Spleen (tissue), 11 donors: Measurements from ENCODE around the gene TTC14. TPM values are rescaled to one million over a fixed set of nuclear protein-coding genes. Genes with fewer than 3 reads are reported as not detected.
"Not testable (repeated sequence)": the region's sequence is repeated elsewhere in the genome, so short reads cannot be mapped to it uniquely, and the experiment has no call there.

ENCODE experiments used
- DNase-seq: peaks from one replicate; pipeline ENCODE4 v3.0.0-alpha.2; 2020
- H3K27ac ChIP-seq, 8 donors: fragments of 200-600 bp; sonication (generic) in 7 of 8; 1 replicate in 4 of 8; 2 replicates in 4 of 8; pipeline versions ENCODE4 v1.5.0 to v1.8.0; 2016 to 2021; ENCODE audit warnings: inconsistent platforms in 4 of 8, mild to moderate bottlenecking in 4 of 8, moderate library complexity in 1 of 8
- H3K27me3 ChIP-seq, 7 donors: fragments of 200-600 bp; sonication (generic) in 6 of 7; replicated peaks in 1 of 7; 1 replicate in 4 of 7; 2 replicates in 3 of 7; pipeline versions ENCODE4 v1.5.0 to v1.8.0; 2016 to 2021; ENCODE audit warnings: inconsistent platforms in 3 of 7, mild to moderate bottlenecking in 1 of 7
- H3K36me3 ChIP-seq, 6 donors: fragments of 200-600 bp; sonication (generic) in 5 of 6; 1 replicate in 4 of 6; 2 replicates in 2 of 6; pipeline versions ENCODE4 v1.5.0 to v1.8.0; 2016 to 2021; ENCODE audit warnings: inconsistent platforms in 2 of 6
- H3K4me1 ChIP-seq, 6 donors: fragments of 200-600 bp; sonication (generic) in 5 of 6; 1 replicate in 3 of 6; 2 replicates in 3 of 6; pipeline versions ENCODE4 v1.5.0 to v1.8.0; 2016 to 2021; ENCODE audit warnings: inconsistent platforms in 3 of 6
- H3K4me3 ChIP-seq, 8 donors: fragments of 200-600 bp; sonication (generic) in 7 of 8; 1 replicate in 4 of 8; 2 replicates in 4 of 8; pipeline versions ENCODE4 v1.5.0 to v1.8.0; 2016 to 2021; ENCODE audit warnings: inconsistent platforms in 4 of 8, mild to moderate bottlenecking in 4 of 8, moderate library complexity in 2 of 8
- H3K9me3 ChIP-seq, 8 donors: fragments of 200-600 bp; sonication (generic) in 7 of 8; 1 replicate in 4 of 8; 2 replicates in 4 of 8; pipeline versions ENCODE4 v1.5.0 to v1.8.0; 2016 to 2021; ENCODE audit warnings: inconsistent platforms in 4 of 8
- POLR2A ChIP-seq, 3 donors: fragments of 450-650 bp; IDR thresholded peaks; one replicate each; pipeline ENCODE4 v1.5.1; 2017; ENCODE audit warnings: antibody characterized with exemption in 3 of 3, mild to moderate bottlenecking in 1 of 3
- POLR2AphosphoS5 ChIP-seq, 3 donors: sonication (generic); formaldehyde crosslinking; IDR thresholded peaks; one replicate each; pipeline ENCODE4 v1.5.1; 2017; ENCODE audit warnings: antibody characterized with exemption in 3 of 3
- WGBS, 5 donors: extraction: QIAGEN DNeasy Blood & Tissue Kit in 3 of 5; methylation state at CpG; one replicate each; pipeline versions ENCODE4 v1.1.5 to v1.1.7; 2013 to 2018; 5-methylcytosine and 5-hydroxymethylcytosine counted together
- intact Hi-C: fragments of 100-400 bp; cut with DNase I; formaldehyde crosslinking; loops from one replicate; pipeline ENCODE4 v1.15.0; 2023; ENCODE audit warnings: low total_unique reads
- polyA plus RNA-seq, 3 donors: library from polyadenylated mRNA; stranded (reverse); fragments of 200-250 nt; gene quantifications; one replicate each; pipeline ENCODE4 v1.2.1, GENCODE V29; 2013
- total RNA-seq, 7 donors: library from RNA; depleted of rRNA in 3 of 7; stranded (reverse); fragments of >200 nt in 3 of 7; fragmentation: NEBNext Ultra II Directional in 4 of 7; extraction: Animal tissue kit (Norgen Biotek cat#: 25700) in 4 of 7; gene quantifications; one replicate each; pipeline versions ENCODE4 v1.1.0 to v1.2.1, GENCODE V29; 2016 to 2021
- TF ChIP-seq, protein P1 (sequence below), 11 experiments: fragments of 200-600 bp in 7 of 11; fragments of 450-650 bp in 4 of 11; sonication (generic) in 4 of 11; IDR thresholded peaks in 8 of 11; conservative IDR thresholded peaks in 3 of 11; 1 replicate in 7 of 11; 2 replicates in 4 of 11; pipeline versions ENCODE4 v1.4.0 to v1.8.0; 2016 to 2021; ENCODE audit warnings: antibody characterized with exemption in 11 of 11, inconsistent platforms in 4 of 11, mild to moderate bottlenecking in 1 of 11
- donor health status: healthy with polysubstance abuse.
- donor health status: DM: no; HTN: no; CAD: no; lungs with moderate emphysema.
- donor health status: DM: no; HTN: no; CAD: no.
- donor health status: Bipolar disorder and iron deficiency.
- donor health status: healthy.
- donor health status: DM: no; HTN: no; CAD: no.
- donor health status: DM: yes; HTN: yes; CAD: no.

Gene TTC14
- total and polyA plus RNA-seq, 10 donors, result 23.8 to 101 (median 66.7) TPM

DNA sequence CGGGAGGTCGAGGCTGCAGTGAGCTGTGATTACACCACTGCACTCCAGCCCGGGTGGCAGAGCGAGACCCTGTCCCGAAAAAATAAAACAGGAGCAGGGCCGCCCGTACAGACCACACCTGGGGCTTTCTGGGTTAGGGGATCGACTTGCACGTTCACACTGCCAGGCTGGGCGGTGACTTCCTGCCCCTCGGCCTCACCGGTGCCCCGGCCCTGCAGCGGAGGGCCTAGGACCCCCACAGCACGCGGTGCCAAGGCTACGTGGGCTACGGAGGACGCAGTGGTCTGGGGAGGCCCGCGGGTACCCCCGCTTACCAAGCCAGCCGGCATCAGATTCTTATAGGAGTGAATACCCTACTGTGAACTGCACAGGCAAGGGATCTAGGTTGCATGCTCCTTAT is 11.6 kb upstream of the TTC14 start:
- Histone ChIP-seq H3K27me3 (peaks cover 0 to 54% (median 6%) of the 10 kb centered on the region in 7 donors), H3K36me3 (no peaks in the 10 kb centered on the region), H3K9me3 (no peaks in the 10 kb centered on the region), H3K4me1 (no peaks in the 10 kb centered on the region), H3K27ac (no peak overlapping the region), H3K4me3 (no peak overlapping the region)
- intact Hi-C loops, result no loop called here
- WGBS, 5 donors, result 88 to 91% (median 90%) methylated on average over 23 of the region's 23 CpGs
- DNase-seq, result peak; percentile 69
- TF ChIP-seq POLR2A (IDR thresholded peaks at IDR 0.05), result no peak
- TF ChIP-seq POLR2AphosphoS5 (IDR thresholded peaks at IDR 0.05), result no peak
- TF ChIP-seq, protein P1, sequence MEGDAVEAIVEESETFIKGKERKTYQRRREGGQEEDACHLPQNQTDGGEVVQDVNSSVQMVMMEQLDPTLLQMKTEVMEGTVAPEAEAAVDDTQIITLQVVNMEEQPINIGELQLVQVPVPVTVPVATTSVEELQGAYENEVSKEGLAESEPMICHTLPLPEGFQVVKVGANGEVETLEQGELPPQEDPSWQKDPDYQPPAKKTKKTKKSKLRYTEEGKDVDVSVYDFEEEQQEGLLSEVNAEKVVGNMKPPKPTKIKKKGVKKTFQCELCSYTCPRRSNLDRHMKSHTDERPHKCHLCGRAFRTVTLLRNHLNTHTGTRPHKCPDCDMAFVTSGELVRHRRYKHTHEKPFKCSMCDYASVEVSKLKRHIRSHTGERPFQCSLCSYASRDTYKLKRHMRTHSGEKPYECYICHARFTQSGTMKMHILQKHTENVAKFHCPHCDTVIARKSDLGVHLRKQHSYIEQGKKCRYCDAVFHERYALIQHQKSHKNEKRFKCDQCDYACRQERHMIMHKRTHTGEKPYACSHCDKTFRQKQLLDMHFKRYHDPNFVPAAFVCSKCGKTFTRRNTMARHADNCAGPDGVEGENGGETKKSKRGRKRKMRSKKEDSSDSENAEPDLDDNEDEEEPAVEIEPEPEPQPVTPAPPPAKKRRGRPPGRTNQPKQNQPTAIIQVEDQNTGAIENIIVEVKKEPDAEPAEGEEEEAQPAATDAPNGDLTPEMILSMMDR (IDR thresholded peaks at IDR 0.05 in 8 of 11, conservative IDR thresholded peaks at IDR 0.05 in 3 of 11), result no peak

GRCh38 chr3:180593631-180594030 is 8.3 kb upstream of the TTC14 start:
- DNase-seq, H3K9me3 ChIP-seq, H3K4me3 ChIP-seq, H3K27ac ChIP-seq, intact Hi-C loops, H3K36me3 ChIP-seq, H3K4me1 ChIP-seq: not testable (repeated sequence)
- WGBS, 5 donors, result 91 to 93% (median 92%) methylated on average over 7 of the region's 7 CpGs
- peaks cover 0 to 42% (median 4%) of the 10 kb centered on the region in 7 donors for H3K27me3 ChIP-seq

DNA sequence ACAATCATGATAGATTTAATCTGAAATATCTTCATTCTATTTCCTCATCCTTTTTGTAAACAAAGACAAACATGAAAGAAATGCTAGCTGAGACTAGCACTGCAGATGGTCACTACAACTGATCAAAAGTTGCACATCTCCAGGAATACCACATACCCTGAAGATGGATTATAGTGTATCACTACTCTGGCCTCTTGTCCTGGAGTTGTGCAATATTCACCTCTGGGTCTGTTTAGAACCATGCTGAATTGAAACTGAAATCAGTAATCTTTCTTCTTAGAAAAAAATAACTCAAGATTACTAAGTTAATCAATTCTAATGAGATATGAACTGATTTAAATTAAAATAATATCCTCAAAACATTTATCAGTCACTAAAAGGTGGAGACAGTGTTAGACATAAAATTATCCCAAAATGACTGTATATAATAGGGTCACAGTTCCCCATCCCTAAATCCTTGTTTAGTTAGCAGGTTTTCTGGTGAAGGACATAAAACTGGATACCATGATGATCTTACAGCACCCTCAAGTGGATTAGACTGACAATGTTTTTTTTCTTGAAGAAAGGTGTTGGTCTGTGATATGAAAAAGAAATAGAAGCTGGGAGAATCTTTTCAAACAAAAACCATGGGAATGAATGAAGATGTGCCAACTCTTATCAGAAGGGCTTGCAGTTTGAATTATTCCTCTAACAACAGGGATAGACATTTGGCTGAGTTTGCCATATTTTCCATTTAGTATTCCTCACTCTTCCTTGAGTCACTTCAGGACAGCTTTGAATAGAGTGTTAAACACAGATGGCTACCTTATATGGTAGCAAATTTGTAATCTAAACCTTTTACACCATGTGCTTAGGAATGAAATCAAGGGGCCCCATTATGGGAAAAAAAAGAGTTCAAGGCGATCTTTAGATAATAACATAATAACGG is 7.1 kb upstream of the TTC14 start:
- H3K36me3 ChIP-seq, result no peaks in the 10 kb centered on the region

GRCh38 chr3:180595559-180595935 is 6.4 kb upstream of the TTC14 start:
- TF ChIP-seq POLR2AphosphoS5 (IDR thresholded peaks at IDR 0.05), result no peak
- TF ChIP-seq, protein P1 (IDR thresholded peaks at IDR 0.05 in 8 of 11, conservative IDR thresholded peaks at IDR 0.05 in 3 of 11), result no peak
- no peak for TF ChIP-seq POLR2A (IDR thresholded peaks at IDR 0.05)
- Histone ChIP-seq H3K4me1 (no peaks in the 10 kb centered on the region), H3K27ac (no peak overlapping the region), H3K27me3 (peaks cover 0 to 32% (median 4%) of the 10 kb centered on the region in 7 donors), H3K36me3 (no peaks in the 10 kb centered on the region), H3K9me3 (peaks cover 0 to 3% (median 0%) of the 10 kb centered on the region in 8 donors), H3K4me3 (no peak overlapping the region)
- DNase-seq, result no peak
- WGBS, 5 donors, result 40 to 67% (median 62%) methylated on average over 1 of the region's 1 CpG
- intact Hi-C loops, result no loop called here

More for the DNA sequence above, 7.1 kb upstream of the TTC14 start:
- intact Hi-C loops, result no loop called here
- no peak overlapping the region for H3K4me3 ChIP-seq
- no peak for TF ChIP-seq POLR2AphosphoS5 (IDR thresholded peaks at IDR 0.05)
- DNase-seq, result no peak
- H3K27me3 ChIP-seq, result peaks cover 0 to 39% (median 4%) of the 10 kb centered on the region in 7 donors
- H3K27ac ChIP-seq, result no peak overlapping the region
- H3K4me1 ChIP-seq, result no peaks in the 10 kb centered on the region
- H3K9me3 ChIP-seq, result no peaks in the 10 kb centered on the region
- 77 to 91% (median 84%) methylated on average over 2 of the region's 2 CpGs for WGBS, 5 donors

DNA sequence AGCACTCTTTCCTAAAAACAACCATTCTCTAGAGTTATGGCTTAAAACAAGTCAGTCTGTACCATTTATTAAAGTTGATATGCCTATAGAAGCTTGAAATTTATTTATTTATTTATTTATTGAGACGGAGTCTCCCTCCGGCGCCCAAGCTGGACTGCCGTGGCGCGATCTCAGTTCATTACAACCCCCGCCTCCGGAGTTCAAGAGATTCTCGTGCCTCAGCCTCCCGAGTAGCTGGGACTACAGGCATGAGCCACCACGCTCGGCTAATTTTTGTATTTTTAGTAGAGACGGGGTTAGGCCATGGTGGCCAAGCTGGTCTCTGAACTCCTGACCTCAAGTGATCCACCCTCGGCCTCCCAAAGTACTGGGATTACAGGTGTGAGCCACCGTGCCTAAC is 1.5 kb upstream of the TTC14 start:
- Histone ChIP-seq H3K27ac (no peak overlapping the region), H3K9me3 (peaks cover 0 to 14% (median 0%) of the 10 kb centered on the region in 8 donors), H3K36me3 (peaks cover 0 to 23% (median 17%) of the 10 kb centered on the region in 6 donors), H3K27me3 (peaks cover 0 to 10% (median 4%) of the 10 kb centered on the region in 7 donors), H3K4me1 (peaks cover 11 to 35% (median 25%) of the 10 kb centered on the region in 6 donors), H3K4me3 (no peak overlapping the region)
- peak; percentile 63 for DNase-seq
- intact Hi-C loops, result no loop called here
- 96 to 99% (median 97%) methylated on average over 15 of the region's 15 CpGs for WGBS, 5 donors
- TF ChIP-seq POLR2A (IDR thresholded peaks at IDR 0.05), result no peak
- no peak for TF ChIP-seq POLR2AphosphoS5 (IDR thresholded peaks at IDR 0.05)
- TF ChIP-seq, protein P1 (IDR thresholded peaks at IDR 0.05 in 8 of 11, conservative IDR thresholded peaks at IDR 0.05 in 3 of 11), result no peak
